CD4-positive, alpha-beta T cell treated with Interleukin-21 for 1 hour (primary cell): Measurements from ENCODE around the gene REST.

Source experiments
- DNase-seq: peaks from one replicate; pipeline ENCODE4 v3.0.0-alpha.2; 2020

Gene REST

GRCh38 chr4:56977321-56978012, 69.8 kb downstream of the REST start, which contains the start of gene NOA1:
Gene NOA1, minus strand, starts transcription at chr4:56977606. Its CDS starts 21 bp downstream, at chr4:56977585.
- DNase-seq, result peak; percentile 99

GRCh38 chr4:56978750-56979303, 71.1 kb downstream of the REST start, which contains the start of gene POLR2B:
Gene POLR2B, plus strand, starts transcription at chr4:56978896. Its CDS starts 90 bp downstream, at chr4:56978986.
- DNase-seq, result peak; percentile 91

GRCh38 chr4:56979421-56980072, 71.8 kb downstream of the REST start:
- DNase-seq, result peak; percentile 54

- DNase-seq, result peak; percentile 26
Observed at GRCh38 chr4:56981795-56982201, 74.1 kb downstream of the REST start.

GRCh38 chr4:56986192-56986591, 78.5 kb downstream of the REST start:
- no peak for DNase-seq

- no peak for DNase-seq
Observed at GRCh38 chr4:56986952-56987351, 79.3 kb downstream of the REST start.

GRCh38 chr4:56990109-56990905, 82.6 kb downstream of the REST start:
- no peak for DNase-seq

GRCh38 chr4:56995525-56995924, 87.8 kb downstream of the REST start:
- no peak for DNase-seq

- DNase-seq, result no peak
Observed at GRCh38 chr4:56999751-57000150, 92.1 kb downstream of the REST start.

GRCh38 chr4:57013543-57014120, 105.9 kb downstream of the REST start:
- DNase-seq, result no peak
